ENCODE measurements around the gene FLRT1. TPM values are rescaled to one million over a fixed set of nuclear protein-coding genes. Genes with fewer than 3 reads are reported as not detected.
A peak's percentile ranks its signal among the peaks of the same experiment; 100 is the strongest.

The FLRT1 gene
- total and polyA plus RNA-seq, 2 of the 13 experiments (the other 11 are each of a cell fraction or from before 2014, with no cell fraction given): 0.02 to 0.08 TPM

DNA sequence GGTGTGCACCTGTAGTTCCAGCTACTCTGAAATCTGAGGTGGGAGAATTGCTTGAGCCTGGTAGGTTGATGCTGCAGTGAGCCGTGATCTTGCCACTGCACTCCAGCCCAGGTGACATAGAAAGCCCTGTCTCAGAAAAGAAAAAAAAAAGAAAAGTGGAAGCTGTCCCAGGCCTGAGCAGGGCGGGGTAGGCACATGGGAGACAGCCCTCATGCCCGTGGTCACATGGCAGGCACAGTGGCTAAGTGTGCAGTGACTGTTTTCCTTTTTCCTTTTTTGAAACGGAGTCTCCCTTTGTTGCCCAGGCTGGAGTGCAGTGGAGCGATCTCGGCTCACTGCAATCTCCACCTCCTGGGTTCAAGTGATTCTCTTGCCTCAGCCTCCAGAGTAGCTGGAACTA lies 41.7 kb upstream of the FLRT1 start:
- FAIRE-seq (no peak), DNase-seq (ENCODE audit: low spot score) (no peak), ATAC-seq (no peak)
- Histone ChIP-seq H4K20me1 (ENCODE audit: insufficient read depth, low read length) (no peaks in the 10 kb centered on the region; the same call in 1 of the 2 replicates), H3K4me3 (replicated peaks in 1 of 3; ENCODE audit: insufficient read depth in 1 of 3, low read depth in 2 of 3, low read length in 3 of 3) (no peak overlapping the region), H3K27ac (ENCODE audit: extremely low read length, insufficient read depth, low read length) (no peak overlapping the region), H3K4me1 (ENCODE audit: insufficient read depth, low read length) (no peaks in the 10 kb centered on the region), H3K9ac (ENCODE audit: insufficient read depth, low read depth, low read length) (no peak overlapping the region), H3K79me2 (ENCODE audit: insufficient read depth, low read length) (peaks cover 3% of the 10 kb centered on the region), H3K4me2 (ENCODE audit: low read depth, low read length) (no peak overlapping the region), H2AFZ (ENCODE audit: low read length) (no peak overlapping the region), H3K27me3 (ENCODE audit: control insufficient read depth in 1 of 2, insufficient read depth in 2 of 2, low read length in 2 of 2) (no peaks in the 10 kb centered on the region), H3K36me3 (replicated peaks in 1 of 2; ENCODE audit: control insufficient read depth in 1 of 2, insufficient read depth in 2 of 2, low read length in 2 of 2) (peaks cover 16 to 52% of the 10 kb centered on the region in 2 experiments; a peak in 4 of 5 replicates), H3K9me3 (ENCODE audit: low read length) (no peaks in the 10 kb centered on the region)
- WGBS (ENCODE audit: low lambda C conversion rate): 94% methylated on average over 6 of the region's 6 CpGs
- in situ Hi-C loops (cut with HindIII; ENCODE audit: extremely low pct_ligation_motif_present, low pct_unique_long_range_greater_than_20kb) (no loop called here), intact Hi-C loops (cut with micrococcal nuclease; ENCODE audit: unreplicated experiment) (no loop called here)
- POLR2A ChIA-PET: no interaction called here
- CTCF ChIA-PET (ENCODE audit: low intra/inter-chr PET ratio, low total read pairs): no interaction called here
- no peak for TF ChIP-seq ATRX (CRISPR knock-in tag; IDR thresholded peaks at IDR 0.05; ENCODE audit: borderline replicate concordance)
- TF ChIP-seq, protein P1, sequence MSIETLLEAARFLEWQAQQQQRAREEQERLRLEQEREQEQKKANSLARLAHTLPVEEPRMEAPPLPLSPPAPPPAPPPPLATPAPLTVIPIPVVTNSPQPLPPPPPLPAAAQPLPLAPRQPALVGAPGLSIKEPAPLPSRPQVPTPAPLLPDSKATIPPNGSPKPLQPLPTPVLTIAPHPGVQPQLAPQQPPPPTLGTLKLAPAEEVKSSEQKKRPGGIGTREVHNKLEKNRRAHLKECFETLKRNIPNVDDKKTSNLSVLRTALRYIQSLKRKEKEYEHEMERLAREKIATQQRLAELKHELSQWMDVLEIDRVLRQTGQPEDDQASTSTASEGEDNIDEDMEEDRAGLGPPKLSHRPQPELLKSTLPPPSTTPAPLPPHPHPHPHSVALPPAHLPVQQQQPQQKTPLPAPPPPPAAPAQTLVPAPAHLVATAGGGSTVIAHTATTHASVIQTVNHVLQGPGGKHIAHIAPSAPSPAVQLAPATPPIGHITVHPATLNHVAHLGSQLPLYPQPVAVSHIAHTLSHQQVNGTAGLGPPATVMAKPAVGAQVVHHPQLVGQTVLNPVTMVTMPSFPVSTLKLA (IDR thresholded peaks at IDR 0.05): peak; percentile 26; the same call in 1 of the 2 replicates
- BruUV-seq (replicated peaks): no TSS peak

DNA sequence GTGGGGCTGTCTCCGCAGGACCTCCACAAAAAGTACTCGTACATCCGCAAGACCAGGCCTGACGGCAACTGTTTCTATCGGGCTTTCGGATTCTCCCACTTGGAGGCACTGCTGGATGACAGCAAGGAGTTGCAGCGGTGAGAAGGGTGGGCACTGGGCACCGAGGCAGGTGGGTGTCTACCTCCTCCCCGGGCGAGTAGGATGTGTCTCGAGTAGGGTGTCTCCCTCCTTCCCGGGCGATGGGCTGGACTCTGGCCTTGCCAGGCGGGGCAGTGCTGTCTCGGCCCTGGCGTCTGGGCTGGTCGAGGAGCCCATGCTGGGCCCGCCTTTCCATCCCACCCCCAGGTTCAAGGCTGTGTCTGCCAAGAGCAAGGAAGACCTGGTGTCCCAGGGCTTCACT lies 39.2 kb upstream of the FLRT1 start:
- TF ChIP-seq ZNF660 (CRISPR knock-in tag; IDR thresholded peaks at IDR 0.05; ENCODE audit: borderline replicate concordance, low read depth) (no peak), KMT2A (CRISPR knock-in tag; IDR thresholded peaks at IDR 0.05) (no peak)
- TF ChIP-seq, protein P2, sequence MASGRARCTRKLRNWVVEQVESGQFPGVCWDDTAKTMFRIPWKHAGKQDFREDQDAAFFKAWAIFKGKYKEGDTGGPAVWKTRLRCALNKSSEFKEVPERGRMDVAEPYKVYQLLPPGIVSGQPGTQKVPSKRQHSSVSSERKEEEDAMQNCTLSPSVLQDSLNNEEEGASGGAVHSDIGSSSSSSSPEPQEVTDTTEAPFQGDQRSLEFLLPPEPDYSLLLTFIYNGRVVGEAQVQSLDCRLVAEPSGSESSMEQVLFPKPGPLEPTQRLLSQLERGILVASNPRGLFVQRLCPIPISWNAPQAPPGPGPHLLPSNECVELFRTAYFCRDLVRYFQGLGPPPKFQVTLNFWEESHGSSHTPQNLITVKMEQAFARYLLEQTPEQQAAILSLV (CRISPR knock-in tag; IDR thresholded peaks at IDR 0.05; ENCODE audit: borderline replicate concordance): no peak
- H3K4me1 ChIP-seq (ENCODE audit: insufficient read depth, low read length): no peaks in the 10 kb centered on the region
- no peak overlapping the region for H3K27ac ChIP-seq (ENCODE audit: extremely low read length, insufficient read depth, low read length)
- no peak for FAIRE-seq
- 100% methylated on average over 11 of the region's 18 CpGs for WGBS (ENCODE audit: low lambda C conversion rate)
- H2AFZ ChIP-seq (ENCODE audit: low read length): no peak overlapping the region
- H3K9ac ChIP-seq (ENCODE audit: insufficient read depth, low read depth, low read length): no peak overlapping the region
- intact Hi-C loops (cut with micrococcal nuclease; ENCODE audit: unreplicated experiment): no loop called here
- H3K9me3 ChIP-seq (ENCODE audit: low read length): no peaks in the 10 kb centered on the region
- no peaks in the 10 kb centered on the region for H3K27me3 ChIP-seq (ENCODE audit: control insufficient read depth in 1 of 2, insufficient read depth in 2 of 2, low read length in 2 of 2)
- H3K4me3 ChIP-seq (replicated peaks in 1 of 3; ENCODE audit: insufficient read depth in 1 of 3, low read depth in 2 of 3, low read length in 3 of 3): no peak overlapping the region
- POLR2A ChIA-PET: no interaction called here
- H3K79me2 ChIP-seq (ENCODE audit: insufficient read depth, low read length): no peaks in the 10 kb centered on the region
- no peak overlapping the region for H3K4me2 ChIP-seq (ENCODE audit: low read depth, low read length)
- CTCF ChIA-PET (ENCODE audit: low intra/inter-chr PET ratio, low total read pairs): no interaction called here
- BruUV-seq (replicated peaks): no TSS peak
- no peak for DNase-seq (ENCODE audit: low spot score)
- peaks cover 13 to 39% of the 10 kb centered on the region in 2 experiments; a peak in 4 of 5 replicates for H3K36me3 ChIP-seq (replicated peaks in 1 of 2; ENCODE audit: control insufficient read depth in 1 of 2, insufficient read depth in 2 of 2, low read length in 2 of 2)
- no peak for ATAC-seq
- H4K20me1 ChIP-seq (ENCODE audit: insufficient read depth, low read length): no peaks in the 10 kb centered on the region; the same call in 1 of the 2 replicates
- in situ Hi-C loops (cut with HindIII; ENCODE audit: extremely low pct_ligation_motif_present, low pct_unique_long_range_greater_than_20kb): no loop called here
